ENCODE data around the gene ZFAND5.
A peak's percentile ranks its signal among the peaks of the same experiment; 100 is the strongest.

The ZFAND5 gene

DNA sequence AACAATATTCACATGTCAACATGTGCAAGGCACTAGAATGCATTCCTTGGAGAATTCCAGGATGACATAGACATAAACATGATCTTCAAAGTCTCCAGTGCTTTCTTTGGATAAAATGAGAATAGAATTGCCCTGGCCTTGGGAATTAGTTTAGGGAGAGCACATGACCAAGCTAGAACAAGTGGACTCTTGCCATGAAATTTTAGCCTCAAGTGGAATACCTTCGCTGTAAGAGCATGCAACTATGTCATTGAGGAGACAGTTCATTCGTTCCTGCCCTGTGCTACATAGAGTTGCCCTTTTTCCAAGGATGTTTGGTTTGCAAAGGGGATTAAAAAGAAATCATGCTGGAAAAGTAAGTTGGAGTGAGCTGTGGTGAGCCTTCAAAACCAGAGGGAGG lies 42.7 kb downstream of the ZFAND5 start:
- no peak for DNase-seq

GRCh38 chr9:72315510-72316311 lies 49.3 kb downstream of the ZFAND5 start:
- DNase-seq, result peak; percentile 55

DNA sequence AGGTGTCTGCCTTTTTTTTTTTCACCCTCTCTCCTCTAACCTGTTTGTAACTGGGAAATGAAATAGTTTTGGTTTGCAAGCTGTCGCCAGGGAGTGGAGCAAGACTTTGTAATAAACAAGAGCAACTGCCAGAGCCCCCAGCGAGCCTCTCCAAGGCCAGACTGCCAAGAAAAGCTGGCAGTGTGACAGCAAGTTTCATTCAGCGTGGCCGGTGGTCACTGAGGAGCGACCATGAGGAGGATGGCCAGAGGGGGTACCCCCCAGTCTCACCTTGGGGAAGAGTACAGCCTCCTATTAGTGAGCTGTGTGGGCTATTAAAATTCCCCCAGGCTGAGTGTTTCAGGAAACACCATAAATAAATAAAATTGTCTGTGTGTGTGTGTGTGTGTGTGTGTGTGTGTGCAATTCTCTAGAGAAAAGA lies 49.9 kb downstream of the ZFAND5 start:
- peak; percentile 37 for DNase-seq

DNA sequence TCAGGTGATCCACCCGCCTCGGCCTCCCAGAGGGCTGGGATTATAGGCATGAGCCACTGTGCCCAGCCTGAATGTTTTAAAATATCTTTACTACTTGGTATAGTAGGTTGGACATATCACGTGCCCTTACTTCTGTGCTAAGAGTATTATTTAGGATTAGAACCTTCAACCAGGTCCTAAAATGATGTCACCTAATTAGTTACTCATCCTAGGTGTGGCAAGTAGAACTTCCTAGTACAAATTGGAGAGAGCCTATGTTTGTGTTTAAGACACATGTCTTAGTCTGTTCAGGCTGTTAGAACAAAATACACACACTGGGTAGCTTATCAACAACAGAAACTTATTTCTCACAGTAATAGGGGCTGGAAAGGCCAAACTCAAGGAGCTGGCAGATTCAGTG lies 51.5 kb downstream of the ZFAND5 start:
- no peak for DNase-seq

DNA sequence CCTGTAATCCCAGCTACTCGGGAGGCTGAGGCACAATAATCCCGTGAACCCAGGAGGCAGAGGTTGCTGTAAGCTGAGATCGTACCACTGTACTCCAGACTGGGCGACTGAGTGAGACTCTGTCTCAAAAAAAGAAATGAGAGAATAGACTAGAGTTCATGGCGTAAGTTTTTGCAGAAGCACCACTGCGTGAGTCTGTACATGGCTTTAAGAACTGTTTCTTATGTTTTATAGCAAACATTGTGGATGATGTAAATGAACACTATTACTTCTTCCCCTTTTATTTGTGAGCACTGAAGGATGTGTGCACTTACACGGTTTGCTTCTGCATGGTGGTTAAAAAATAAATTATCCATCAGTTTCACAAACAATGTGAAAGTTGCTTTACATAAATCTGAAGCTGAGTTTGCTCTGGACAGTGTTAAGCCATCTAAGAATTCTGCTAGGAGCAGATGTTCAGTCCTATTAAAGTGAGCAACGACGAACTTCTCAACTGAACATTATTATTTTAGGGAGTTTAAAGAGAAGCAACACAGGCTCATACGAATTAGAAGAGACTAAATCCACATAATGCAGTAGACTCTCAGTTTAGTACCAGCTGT lies 52.5 kb downstream of the ZFAND5 start:
- DNase-seq, result no peak

DNA sequence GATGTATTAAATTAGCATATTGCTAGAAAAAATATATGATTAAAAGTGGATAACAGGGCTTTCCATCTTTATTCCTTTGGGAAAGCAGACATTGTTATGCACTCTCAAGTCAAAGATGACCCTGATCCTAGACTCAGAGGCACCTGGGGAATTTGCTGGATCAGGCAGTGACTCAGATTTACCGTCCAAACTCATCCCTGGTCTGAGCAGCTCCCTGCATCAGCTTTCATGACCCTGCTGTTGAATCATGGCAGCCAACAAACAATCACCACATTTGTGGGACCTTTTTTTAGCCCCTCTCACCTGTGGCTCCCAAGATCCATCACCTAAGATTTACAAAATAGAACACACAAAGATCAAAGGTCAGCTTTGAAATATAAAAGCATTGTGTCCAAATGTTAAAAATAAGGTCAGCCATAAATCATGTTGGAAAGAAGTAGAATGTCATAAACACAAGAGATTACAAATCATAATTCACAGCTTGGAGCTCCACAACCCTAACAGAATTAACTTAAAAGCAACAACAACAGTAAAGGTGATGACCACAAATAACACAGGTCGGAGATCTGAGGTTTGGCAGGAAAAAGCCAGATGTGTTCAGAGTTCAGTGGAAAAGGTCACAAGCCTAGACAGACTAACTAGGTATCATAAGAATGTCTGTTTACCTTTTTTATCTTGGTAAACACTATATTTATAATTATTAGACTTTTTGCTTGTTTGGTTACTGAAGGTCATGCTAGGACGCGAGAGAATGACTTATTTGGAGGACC lies 55.5 kb downstream of the ZFAND5 start:
- DNase-seq, result no peak

DNA sequence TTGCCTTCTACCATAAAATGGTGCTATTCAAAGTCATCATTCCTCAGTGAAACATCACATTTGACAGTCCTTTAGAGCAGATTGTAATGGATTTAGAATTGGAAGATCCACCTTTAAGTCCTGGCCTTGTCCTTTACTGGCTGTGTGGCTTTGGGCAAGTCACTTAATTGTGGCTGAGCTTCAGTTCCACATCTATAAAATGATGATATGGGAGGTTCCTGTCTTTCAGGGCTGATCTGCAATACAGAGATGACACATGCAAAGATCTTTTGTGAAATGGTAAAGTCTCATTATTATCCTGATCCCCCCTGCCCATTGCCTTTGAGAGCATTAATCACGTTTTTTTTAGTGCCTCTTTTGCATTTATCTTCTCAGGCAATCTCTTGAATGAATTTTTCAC lies 58.2 kb downstream of the ZFAND5 start:
- DNase-seq, result no peak

DNA sequence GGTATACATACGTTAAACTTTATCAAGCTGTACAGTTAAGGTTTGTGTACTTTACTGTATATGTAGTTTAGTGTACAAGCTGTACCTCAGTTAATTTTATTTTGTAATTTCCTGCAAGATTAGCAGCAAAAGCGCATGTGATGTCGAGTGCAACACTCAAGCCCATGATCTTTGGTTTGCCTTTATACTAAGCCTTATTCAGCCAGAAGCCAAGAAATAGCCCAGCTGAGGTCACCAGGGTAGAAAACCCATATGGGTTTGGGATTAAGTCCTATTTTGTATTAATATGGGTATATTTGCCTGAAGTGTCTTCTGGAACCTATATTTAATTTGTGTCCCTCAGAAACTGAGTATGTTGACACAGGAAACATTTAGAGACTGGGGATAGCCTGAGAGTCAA lies 59.3 kb downstream of the ZFAND5 start:
- no peak for DNase-seq

GRCh38 chr9:72305102-72305546 lies 59.9 kb downstream of the ZFAND5 start:
- DNase-seq, result no peak

DNA sequence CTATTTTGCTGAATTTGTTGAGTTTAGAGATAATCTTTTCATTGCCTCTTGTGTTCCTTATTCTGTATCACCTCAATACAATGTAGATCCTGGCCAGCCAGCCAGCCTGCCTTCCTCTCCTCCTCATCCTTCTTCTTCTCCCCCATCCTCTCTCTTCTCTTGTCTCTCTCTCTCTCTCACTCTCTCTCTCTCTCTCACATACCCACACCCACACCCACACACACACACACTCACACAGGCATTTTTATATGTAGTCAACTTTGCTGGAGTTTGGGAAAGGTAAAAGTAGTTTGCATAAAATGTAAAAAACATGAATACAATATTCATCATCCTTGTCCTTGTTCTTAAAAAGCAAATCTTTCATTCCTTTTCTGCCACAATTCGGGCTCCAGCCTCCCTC lies 60.5 kb downstream of the ZFAND5 start:
- no peak for DNase-seq
